GM23338 (cell line): ENCODE measurements around the gene CORO2A.

Experiments
- CREB1 ChIP-seq: fragments of 250-450 bp; sonication (Bioruptor Pico); IDR thresholded peaks from 2 replicates; pipeline ENCODE4 v1.5.0; 2020; ENCODE audit warnings: low read depth, mild to moderate bottlenecking, moderate library complexity
- CTCF ChIP-seq, 2 experiments: fragments of 200-600 bp in 1 of 2; sonication (generic) in 1 of 2; conservative IDR thresholded peaks; 2 replicates each; pipeline versions ENCODE4 v1.5.1 to v1.6.1; 2016 to 2017; ENCODE audit warnings: antibody characterized with exemption in 2 of 2, low read depth in 2 of 2, mild to moderate bottlenecking in 2 of 2, moderate library complexity in 1 of 2
- ETS1 ChIP-seq: IDR thresholded peaks from 2 replicates; pipeline ENCODE4 v1.6.1; 2016; ENCODE audit warnings: antibody characterized with exemption
- EZH2 ChIP-seq: fragments of 200-600 bp; sonication (generic); IDR thresholded peaks from one replicate; pipeline ENCODE4 v1.8.0; 2017; ENCODE audit warnings: antibody characterized with exemption, mild to moderate bottlenecking, low read depth; ENCODE audit not compliant: unreplicated experiment
- EZH2phosphoT487 ChIP-seq: fragments of 200-600 bp; sonication (generic); IDR thresholded peaks from one replicate; pipeline ENCODE4 v1.8.1; 2018; ENCODE audit warnings: antibody characterized with exemption; ENCODE audit not compliant: unreplicated experiment
- JUNB ChIP-seq: IDR thresholded peaks from one replicate; pipeline ENCODE4 v1.6.1; 2016; ENCODE audit warnings: antibody characterized with exemption; ENCODE audit not compliant: unreplicated experiment
- POLR2AphosphoS5 ChIP-seq: IDR thresholded peaks from 2 replicates; pipeline ENCODE4 v1.6.1; 2016; ENCODE audit warnings: antibody characterized with exemption, low read depth
- STAT1 ChIP-seq: IDR thresholded peaks from one replicate; pipeline ENCODE4 v1.6.1; 2016; ENCODE audit warnings: antibody characterized with exemption; ENCODE audit not compliant: unreplicated experiment
- ZNF331 ChIP-seq: fragments of 250-450 bp; sonication (Bioruptor Pico); IDR thresholded peaks from 2 replicates; pipeline ENCODE4 v1.5.0; 2020; ENCODE audit warnings: low read depth, mild to moderate bottlenecking, moderate library complexity

GRCh38 chr9:98214811-98215210 is 22.4 kb upstream of the CORO2A start:
- no peak for TF ChIP-seq CTCF (conservative IDR thresholded peaks at IDR 0.05; ENCODE audit: low read depth in 2 of 2)
- no peak for TF ChIP-seq EZH2phosphoT487
- TF ChIP-seq JUNB, result no peak
- TF ChIP-seq POLR2AphosphoS5, result no peak
- no peak for TF ChIP-seq ZNF331 (CRISPR knock-in tag)
- TF ChIP-seq STAT1, result no peak
- no peak for TF ChIP-seq CREB1 (CRISPR knock-in tag)
- TF ChIP-seq EZH2, result no peak
- TF ChIP-seq ETS1, result no peak
